GM21423 (cell line): ENCODE results near the gene TNFRSF1B.

ENCODE experiments used
- ATAC-seq: cut with Tn5 transposase; IDR thresholded peaks from one replicate; pipeline ENCODE4 v1.9.1; 2021; ENCODE audit warnings: mild to moderate bottlenecking, moderate library complexity; ENCODE audit not compliant: unreplicated experiment

Gene TNFRSF1B

GRCh38 chr1:12188657-12189327 is 22.0 kb downstream of the TNFRSF1B start:
- ATAC-seq, result no peak

DNA sequence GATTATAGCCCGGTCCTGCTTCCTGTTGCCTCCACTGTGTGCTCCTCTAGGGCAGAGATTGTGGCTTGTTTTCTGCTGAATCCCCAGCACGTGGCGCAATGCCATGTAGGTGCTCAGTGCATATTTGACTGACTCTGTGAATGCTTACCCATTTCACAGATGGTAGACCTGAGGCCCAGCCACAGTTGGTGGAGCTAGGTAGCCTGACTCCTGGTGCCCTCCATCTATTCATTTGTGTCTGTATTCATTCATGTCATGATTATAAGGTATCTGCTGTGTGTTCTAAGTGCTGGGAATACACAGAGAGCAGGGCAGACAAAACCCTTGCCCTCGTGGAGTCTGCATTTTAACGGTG is 22.5 kb downstream of the TNFRSF1B start:
- no peak for ATAC-seq

DNA sequence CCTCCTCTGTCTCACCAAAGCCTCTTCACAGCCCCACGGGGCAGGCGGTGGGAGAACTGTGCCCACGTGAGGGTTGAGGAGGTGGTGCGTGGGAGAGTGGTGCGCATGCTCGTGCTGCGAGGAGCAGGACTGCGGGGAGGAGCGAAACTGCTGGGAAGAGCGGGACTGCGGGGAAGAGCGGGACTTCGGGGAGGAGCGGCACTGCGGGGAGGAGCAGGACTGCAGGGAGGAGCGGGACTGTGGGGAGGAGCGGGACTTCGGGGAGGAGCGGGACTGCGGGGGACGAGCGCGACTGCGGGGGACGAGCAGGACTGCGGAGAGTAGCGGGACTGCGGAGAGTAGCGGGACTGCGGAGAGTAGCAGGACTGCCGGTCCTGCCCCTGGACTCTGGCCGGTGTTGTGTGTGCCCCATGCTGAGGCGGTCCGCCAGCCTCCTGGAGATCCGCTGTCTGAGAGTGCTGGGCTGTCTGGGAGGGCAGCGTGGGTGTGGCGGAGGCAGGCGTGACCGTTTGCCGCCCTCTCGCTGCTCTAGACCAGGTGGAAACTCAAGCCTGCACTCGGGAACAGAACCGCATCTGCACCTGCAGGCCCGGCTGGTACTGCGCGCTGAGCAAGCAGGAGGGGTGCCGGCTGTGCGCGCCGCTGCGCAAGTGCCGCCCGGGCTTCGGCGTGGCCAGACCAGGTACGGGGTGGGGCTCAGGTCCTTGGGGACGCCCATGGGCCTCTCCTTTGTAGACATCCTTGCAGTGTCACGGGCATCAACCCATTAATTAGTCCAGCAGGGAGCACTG is 24.6 kb downstream of the TNFRSF1B start:
- no peak for ATAC-seq

DNA sequence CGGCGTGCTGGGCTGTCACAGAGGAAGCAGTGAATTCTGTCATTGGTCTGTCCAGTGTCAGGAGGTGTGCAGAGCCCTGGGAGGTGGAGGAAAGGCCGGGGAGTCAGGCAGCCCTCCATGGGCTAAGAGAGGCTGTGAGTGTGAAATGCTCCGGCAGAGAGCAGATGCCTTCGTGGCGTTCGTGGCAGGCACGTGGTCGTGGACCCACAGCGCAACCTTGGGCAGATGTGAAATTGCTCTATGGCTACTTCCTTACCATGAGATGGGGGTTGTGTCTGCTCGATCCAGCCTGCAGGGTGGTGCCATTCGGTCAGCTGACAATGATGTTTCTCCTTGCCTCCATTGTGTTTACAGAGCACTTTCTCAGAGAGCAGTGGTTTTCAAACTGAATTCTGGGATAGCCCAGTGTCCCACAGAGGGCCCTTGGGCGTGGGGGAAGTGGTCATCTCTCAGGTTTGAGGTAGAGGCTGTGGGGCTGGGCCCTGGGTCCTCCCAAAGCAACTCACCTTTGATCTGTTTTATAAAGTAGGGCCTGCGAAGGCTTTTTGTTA is 27.9 kb downstream of the TNFRSF1B start:
- ATAC-seq, result no peak

DNA sequence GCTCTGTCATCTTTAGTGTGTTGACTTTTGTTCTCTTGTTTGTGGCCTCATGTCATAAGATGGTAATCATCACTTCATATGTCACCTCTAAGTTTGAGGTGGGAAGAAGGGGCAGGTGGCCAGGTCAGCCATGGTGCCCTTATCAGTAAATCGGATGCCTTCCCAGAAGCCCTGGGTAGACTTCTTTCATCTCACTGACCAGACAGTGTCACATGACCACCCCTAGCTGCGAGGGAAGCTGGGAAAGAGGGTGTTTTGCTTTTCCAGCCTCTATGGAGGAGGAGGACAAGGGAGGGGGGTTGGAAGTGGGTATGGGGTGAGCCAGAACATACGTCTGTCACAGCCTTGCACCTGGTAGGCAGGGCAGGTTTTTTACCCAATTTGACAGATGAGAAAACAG is 28.6 kb downstream of the TNFRSF1B start:
- no peak for ATAC-seq

DNA sequence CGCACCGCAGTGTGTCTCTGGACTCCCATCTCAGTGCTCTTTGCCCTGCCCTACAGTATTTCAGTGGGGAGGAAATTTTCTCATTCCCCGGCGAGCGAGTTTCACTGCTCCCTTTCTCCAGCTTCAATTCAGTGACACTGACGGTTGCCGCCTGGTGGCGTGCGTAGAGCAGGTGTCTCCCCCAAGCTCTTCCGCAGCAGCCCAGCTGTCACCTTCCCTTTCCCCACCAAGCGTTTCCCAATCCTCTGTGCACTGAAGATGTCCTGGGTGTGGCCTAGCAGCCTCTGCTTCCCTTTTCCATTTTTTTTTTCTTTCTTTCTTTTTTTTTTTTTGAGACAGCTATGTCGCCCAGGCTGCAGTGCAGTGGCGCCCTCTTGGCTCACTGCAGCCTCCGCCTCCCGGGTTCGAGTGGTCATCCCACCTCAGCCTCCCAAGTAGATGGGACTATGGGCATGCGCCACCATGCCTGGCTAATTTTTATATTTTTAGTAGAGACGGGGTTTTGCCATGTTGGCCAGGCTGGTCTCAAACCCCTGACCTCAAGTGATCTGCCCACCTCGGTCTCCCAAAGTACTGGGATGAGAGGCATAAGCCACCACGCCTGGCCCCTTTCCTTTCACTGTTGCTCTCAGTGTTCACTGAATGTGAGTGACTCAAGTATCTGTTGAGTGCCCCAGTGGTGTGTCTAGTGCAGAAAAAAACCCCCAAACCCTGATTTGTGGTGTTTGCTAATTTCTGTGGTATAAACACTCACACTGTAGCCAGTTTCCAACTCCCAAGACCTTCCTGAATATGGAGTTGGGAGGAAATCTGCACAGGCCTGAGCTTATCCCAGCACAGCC is 30.1 kb downstream of the TNFRSF1B start:
- ATAC-seq, result no peak

DNA sequence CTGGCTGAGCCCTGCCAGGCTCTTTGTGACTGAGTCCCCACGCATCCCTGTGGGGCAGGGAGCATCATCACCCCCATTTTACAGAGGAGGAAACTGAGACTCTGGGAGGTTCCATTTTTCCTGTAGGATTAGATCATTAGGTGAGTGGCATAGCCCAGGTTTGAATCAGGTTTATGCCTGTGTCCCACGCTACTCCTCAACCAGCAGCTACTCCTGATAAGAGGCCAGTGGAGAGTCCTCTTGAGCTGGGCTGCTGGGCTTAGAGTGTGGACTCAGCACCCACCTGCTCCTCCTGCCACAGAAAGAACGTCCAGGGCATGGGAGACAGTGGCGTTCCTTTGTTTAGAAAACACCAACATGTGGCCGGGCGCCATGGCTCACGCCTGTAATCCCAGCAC is 30.7 kb downstream of the TNFRSF1B start:
- no peak for ATAC-seq

DNA sequence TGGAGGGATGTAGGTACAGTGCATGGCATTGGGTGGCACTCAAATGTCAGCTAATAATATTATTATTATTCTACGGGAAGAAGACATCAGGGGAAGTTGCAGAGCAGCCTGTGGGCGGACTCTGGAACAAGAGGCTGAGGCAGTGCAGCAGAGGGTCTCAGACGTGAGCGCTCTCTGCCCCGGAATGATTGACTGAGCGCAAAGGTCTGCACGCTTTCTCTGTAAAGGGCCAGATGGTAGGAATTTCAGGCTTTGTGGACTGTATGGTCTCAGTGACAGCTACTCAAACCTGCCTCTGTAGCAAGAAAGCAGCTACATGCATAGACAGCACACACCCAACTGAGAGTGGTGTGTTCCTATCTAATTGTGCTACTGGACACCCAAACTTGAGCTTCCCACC is 33.4 kb downstream of the TNFRSF1B start:
- no peak for ATAC-seq

DNA sequence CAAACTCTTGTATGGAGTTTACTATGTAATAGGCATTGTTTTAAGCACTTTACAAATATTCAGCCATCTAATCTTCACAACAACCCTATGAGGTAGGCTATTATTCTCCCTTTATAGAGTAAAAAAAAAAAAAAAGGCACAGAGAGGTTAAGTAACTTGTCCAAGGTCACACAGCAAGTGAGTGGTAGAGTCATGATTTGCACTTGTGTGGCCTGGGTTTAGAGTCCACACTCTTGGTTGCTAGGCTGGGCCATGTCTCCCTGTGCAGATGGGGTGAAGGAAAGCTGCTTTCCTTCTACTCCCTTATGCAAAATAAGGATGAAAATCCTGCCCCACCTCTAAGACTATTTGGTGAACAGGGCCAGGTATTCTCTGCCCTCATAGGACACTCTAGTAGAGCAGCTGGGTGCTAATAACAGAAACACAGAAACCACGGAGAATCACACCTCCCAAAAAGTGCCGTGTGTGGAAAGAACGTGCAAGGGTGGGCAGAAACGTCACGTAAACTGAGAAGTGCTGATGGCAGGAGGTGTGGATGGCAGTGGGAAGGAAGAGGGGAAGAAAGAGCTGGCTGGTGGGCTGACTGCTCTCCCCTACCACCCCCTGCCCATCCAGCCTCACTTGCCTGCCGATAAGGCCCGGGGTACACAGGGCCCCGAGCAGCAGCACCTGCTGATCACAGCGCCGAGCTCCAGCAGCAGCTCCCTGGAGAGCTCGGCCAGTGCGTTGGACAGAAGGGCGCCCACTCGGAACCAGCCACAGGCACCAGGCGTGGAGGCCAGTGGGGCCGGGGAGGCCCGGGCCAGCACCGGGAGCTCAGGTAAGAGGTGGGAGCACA is 34.8 kb downstream of the TNFRSF1B start:
- no peak for ATAC-seq

DNA sequence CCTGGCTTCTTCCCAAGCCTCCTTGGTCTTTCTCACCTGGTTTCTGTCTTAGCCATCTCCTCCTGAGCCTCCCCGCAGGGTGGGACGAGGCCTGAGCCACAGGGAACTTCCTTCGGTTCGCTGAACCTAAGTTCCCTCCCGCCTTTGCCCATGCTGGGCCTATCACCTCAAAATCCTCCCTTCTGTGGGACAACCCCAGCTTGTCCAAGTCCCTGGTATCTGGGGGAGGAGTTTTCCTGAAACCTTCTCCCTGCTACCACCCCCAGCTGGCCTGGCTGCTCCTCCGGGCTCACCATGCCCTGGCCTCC is 35.4 kb downstream of the TNFRSF1B start:
- no peak for ATAC-seq

GRCh38 chr1:12202577-12202976 is 35.8 kb downstream of the TNFRSF1B start:
- ATAC-seq, result no peak

GRCh38 chr1:12203216-12204007 is 36.6 kb downstream of the TNFRSF1B start:
- no peak for ATAC-seq

DNA sequence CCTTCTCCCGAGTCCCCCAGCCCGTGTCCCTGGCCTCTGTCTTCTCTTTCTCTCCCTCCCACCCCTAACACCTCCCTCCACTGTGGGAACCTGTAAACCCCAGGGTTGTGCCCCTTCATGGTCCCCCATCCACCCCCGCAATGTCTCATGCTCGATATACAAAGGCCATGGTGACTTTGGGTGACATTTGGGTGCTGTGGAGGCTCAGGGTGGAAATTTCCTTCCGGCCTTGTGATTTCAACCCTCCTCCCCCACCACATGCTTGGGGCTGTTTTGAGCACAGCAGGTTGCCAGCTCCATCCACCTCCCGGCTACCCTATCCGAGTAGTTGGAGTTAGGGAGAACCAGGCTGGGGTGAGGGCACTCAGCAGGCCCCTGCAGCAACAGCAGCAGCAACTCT is 37.3 kb downstream of the TNFRSF1B start:
- no peak for ATAC-seq

DNA sequence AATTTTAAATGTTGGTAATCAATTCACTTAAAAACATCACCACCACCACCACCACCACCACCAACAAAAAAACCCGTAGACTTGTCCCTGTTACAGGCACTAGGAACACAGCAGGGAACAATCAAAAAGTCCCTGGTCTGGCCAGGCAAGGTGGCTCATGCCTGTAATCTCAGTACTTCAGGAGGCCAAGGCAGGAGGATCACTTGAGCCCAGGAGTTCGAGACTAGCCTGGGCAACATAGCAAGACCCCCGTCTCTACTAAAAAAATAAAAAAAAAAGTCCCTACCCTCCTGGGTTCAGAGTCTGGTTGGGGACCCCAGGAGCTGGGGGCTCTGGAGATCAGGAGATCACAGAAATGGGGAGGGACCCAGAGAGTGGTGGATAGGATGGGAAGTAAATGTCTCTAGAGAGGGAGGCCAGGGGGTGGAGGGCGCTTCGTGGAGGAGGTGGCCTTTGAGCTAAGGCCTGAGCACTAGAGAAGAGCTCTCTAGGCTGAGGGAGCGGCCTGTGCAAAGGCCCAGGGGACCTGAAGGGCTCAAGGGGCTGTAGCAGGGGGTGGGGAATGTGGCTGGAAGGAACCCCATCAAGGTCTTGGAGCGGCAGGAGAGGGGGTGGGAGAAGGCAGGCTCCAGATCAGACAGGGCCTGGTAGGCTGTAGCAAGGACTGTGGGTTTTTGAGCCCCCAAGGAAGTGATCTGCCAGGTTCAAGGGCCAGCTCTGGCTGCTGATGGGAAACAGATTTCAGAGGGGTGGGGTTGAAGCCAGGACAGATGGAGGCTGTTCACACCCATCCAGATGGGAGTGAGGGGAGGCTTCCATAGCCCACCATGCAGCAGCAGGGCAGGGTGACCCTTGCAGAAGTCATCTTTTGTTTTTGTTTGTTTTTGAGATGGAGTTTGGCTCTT is 38.2 kb downstream of the TNFRSF1B start:
- no peak for ATAC-seq

GRCh38 chr1:12206238-12206637 is 39.4 kb downstream of the TNFRSF1B start:
- ATAC-seq, result no peak

- ATAC-seq, result no peak
These were observed 40.1 kb downstream of the TNFRSF1B start for GRCh38 chr1:12206792-12207424.

GRCh38 chr1:12208271-12208670 is 41.5 kb downstream of the TNFRSF1B start:
- no peak for ATAC-seq

- ATAC-seq, result peak; percentile 46
These were observed 42.1 kb downstream of the TNFRSF1B start for GRCh38 chr1:12208764-12209494.
